GM19238 (cell line): ENCODE measurements around the gene UNKL.

Experiments used
- DNase-seq: peaks from one replicate; pipeline ENCODE4 v3.0.0; 2011; ENCODE audit warnings: low spot score; ENCODE audit not compliant: insufficient read length

Gene UNKL

DNA sequence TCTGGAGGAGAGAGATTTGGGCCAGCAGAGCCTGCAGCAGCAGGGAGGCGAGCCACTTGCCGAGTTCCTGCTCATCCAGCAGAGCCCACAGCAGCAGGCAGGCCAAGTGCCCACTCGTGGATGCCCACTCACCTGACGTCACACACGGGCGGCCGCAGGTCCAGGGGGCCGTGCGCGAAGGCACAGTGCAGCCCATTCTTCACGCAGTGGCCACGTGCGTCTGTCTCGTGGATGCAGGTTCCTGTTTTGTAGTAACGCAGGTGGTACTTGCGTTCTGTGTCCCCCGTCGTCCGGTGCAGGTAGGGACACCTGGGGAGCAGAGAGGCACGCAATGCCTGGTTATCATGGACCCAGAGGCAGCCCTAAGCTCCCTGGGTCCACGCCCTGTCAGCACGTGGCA lies 11.5 kb downstream of the UNKL start:
- no peak for DNase-seq

- DNase-seq: no peak
These were observed 12.7 kb downstream of the UNKL start for GRCh38 chr16:1401758-1402154.

GRCh38 chr16:1401061-1401757 lies 13.3 kb downstream of the UNKL start:
- no peak for DNase-seq

- no peak for DNase-seq
These were observed 15.5 kb downstream of the UNKL start for GRCh38 chr16:1398826-1399581.

DNA sequence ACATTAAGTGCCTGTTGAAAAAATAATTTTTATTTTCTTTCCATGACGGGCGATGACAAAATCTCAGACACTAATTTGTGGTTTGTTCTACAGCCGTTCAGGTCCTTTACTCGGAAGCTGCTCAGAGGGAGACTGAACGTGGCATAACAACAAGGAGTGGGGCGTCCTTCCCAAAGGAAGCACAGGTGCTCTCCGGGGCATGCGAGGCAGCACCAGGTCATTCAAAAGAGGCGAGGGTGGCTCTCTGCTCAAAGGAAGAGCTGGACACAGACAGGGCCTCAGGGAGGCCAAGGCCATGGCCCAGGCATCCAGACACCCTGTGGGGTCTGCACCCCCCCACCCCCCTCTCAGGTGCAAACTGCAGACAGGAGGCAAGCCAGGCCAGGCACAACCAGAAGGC lies 16.2 kb downstream of the UNKL start:
- DNase-seq: no peak

- DNase-seq: no peak
These were observed 16.7 kb downstream of the UNKL start for GRCh38 chr16:1397779-1398178.

- no peak for DNase-seq
These were observed 19.0 kb downstream of the UNKL start for GRCh38 chr16:1395444-1396031.

DNA sequence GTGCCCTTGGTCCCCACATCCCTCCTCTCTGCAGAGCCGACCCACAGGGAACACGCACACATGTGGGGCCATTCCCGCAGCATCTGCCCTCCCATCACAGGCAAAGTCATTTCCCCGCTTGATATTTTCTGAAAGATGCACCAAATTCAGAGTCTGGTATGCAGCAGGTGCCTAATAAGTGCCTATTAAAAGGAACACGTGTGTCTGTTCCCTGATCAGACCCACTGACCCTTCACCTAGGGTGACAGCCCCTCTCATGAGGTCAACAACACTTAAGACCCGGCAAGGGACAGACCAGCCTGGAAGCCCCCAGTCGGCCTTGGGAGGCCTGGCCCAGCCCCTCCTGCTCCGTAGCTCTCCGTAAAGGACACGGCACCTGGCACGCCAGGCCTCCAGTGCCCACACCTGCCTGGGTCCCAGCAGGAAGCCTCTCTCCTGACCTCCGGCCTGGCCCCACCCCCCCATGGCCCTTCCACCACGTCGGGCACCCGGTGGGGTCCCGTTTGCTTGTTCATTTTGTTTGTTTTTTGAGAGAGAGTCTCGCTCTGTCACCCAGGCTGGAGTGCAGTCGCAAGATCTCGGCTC lies 20.0 kb downstream of the UNKL start:
- no peak for DNase-seq

DNA sequence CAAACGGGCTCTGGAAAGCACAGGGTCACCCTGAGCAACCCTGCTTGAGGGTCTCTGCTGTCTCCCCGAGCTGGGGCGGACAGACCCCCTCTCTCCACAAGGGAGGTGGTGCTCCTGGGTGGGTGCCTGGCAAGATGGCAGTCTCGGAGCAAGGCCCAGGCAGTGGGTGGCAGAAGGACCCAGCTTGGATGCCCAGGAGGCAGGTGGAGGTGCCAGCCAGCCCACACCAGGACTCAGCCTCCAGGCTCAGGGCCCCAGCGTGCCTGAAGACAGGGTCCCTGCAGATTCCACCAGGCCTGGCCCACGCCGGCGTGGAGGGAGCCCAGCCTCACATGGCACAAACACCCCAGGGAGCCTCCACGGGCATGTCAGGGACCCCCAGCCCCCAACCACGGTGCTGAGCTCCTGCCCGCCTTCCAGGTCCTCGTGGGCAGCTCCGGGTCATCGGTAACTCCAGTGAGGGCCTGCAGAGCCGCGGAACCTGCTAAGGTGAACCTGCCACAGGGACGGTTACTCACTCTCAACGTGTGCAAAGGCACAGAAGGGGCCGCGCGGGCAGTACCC lies 20.8 kb downstream of the UNKL start:
- no peak for DNase-seq

DNA sequence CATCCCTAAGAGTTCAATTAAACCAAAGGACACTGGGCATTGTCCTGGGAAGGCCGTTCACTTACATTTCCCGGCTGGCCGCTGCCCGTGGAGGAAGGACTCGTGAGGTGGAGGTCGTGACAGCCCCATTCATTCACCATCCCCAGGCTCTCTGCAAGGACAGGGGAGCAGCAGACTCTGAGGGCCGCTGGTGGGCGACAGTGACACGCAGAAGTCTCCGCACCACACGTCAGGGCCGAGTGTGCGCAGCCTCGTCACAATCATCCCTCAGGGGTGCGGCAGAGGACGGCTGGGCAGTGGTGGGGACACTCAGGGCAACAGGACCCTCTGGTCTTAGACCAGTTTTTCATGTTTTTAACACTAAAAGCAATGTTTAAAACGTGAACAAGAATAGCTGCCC lies 21.7 kb downstream of the UNKL start:
- no peak for DNase-seq

GRCh38 chr16:1390239-1390779 lies 24.2 kb downstream of the UNKL start:
- DNase-seq: no peak

DNA sequence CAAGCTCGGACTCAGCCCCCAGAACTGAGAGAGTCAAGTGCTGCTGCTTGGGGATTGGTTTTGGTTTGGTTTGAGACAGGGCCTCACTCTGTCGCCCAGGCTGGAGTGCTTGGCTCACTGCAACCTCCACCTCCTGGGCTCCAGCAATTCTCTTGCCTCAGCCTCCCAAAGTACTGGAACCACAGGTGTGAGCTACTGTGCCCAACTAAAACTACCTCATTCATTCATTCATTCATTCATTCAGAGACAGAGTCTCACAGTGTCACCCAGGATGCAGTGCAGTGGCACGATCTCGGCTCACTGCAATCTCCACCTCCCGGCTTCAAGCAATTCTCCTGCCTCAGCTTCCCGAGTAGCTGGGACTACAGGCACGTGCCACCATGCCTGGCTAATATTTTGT lies 24.7 kb downstream of the UNKL start:
- no peak for DNase-seq

DNA sequence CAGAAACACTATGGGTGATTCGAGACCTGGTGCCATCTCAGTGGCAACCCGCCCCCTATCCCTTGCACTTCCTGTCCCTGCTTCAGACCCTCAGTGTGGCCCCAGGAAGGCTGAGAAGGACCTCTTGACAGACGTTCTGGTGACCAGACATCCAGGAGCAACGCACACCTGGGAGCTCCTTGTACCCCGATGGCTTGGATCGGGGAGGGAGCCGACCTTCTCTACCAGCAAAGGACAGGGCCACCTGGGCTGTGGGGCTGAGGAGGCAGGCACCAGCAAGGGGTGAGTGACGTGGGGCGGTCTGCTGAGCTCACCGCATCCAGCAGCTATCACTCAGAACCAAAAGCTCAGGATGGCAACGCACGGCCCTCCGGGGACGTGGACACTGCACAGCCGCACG lies 27.2 kb downstream of the UNKL start:
- no peak for DNase-seq

DNA sequence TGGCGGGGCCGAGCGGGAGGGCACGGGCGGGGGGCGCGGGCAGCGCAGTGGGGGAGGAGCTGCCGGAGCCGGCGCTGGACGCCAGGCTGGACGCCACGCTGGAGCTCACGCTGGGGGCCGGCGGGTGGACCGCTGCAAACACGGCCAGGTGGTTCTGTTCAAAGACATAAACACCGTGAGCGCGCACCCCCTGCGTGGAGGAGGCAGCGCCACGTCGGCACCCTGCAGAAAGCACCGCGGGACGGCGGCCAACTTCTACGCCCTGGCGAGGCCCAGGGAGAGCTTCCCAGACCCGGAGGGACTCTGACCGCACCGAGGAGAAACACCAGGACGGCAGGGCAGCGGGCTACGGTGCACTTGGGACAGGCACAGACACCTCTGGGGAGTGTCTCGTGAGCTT lies 29.3 kb downstream of the UNKL start:
- DNase-seq: no peak

DNA sequence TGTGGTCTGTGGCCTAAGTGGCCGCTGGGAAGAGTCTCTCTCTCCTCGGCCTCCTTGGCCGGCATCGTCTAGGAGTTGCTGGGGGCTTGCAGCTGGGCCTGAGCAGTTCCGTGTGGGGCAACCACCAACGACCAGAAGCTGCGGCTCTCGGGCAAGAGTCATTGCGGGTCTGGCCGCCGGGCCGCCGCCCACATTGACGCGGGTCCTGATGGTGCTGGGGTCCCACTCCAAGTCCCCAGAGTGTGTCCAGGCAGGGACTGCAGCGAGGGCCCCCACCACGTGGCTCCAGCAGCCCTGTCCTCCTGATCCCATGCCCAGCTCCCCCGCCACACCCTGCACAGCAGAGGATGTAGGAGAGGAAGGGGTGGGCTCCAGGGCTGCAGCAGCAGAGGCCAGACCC lies 30.9 kb downstream of the UNKL start:
- DNase-seq: no peak

DNA sequence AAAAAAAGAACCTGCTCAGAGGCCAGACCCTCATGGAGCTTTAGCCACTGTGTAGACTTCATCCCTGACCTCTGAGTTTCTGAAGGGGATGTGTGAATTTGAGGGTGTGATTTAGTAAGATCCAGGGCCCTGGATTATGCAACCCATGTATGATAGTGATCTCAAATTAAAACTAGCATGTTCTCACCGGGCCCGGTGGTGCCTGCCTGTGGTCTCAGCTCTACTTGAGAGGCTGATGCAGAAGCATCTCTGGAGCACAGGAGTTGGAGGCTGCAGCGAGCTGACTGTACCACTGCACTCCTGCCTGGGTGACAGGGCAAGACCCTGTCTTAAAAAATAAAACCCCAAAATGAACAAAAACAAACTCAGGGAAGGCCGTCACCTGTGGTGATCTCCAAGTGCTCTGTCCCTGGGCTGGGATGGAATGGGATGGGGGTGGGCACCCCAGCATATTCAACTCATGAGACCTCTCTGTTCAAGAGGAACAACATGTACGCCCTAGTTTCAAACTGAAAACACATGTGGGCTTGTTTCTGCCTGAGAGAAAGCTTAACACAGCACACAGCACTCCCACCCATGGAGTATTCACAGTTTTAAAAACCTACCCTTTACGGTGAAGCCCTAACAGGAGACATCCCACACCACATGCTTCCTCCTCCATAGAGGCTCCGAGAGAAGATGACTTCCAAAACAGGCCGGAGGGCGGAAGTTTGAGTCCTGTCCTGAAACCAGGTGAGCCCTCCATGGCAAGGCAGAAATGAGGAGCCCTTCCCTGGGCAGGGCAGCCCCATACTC lies 32.7 kb downstream of the UNKL start:
- DNase-seq: no peak

- DNase-seq: no peak
These were observed 34.3 kb downstream of the UNKL start for GRCh38 chr16:1380195-1380594.

DNA sequence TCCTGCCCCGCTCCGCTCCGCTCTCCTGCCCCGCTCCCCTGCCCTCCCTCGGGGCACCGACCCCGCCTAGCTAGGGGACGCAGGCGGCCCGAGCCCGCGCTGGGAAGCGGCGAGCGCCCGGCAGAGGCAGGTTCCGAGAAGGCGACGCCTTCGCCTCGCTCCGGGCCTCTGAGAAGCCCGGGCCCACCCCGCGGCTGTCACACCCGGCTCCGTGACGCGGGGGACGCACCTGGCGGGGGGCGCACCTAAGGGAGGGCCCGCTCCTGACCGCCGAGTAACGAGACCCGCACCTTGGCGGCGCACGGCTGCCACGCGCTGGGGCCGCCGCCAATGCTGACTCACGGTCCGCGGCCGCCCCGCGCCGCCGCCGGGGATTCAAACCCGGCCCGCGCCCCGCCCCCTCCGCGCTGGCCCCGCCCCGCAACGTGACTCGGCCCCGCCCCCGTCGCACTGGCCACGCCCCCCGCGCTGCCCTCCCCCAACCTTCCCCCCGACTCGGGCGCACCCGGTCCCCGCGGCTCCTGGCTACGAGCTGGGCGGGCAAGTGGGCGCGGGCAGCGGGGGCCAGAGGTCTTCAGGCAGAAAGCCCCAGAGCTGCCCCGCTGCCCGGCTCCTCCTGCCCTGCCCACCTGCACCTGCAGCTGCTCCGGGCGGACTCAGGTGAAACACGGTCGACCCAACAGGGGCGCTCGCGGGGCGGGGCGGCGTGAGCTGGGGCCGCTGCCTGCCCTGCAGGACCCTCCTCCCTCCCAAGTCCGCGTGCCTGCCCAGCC lies 35.0 kb downstream of the UNKL start:
- DNase-seq: peak; percentile 81

DNA sequence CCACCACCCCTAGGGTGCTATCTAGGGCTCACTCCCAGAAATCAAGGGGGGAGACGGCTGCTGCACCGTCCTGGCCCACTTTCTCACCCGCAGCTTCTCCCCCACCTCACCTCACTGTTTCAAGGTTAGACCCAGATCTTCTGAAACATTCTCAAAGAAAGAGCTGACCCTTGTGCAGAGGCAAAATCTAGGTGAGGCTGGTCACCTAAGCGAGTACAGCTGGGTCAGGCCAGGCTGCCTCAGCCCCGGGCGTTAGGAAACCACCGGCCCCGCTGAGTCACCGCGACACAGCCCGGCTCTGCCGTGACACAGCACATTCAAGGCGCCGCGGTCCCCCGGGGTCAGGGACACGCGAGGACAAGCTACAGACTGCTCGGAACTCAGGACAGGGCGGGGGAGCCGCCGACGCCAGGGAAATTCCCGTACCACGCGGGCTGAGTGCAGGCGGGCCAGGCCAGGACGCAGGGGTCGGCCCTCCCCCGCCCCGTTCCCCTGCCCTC lies 35.6 kb downstream of the UNKL start:
- peak; percentile 58 for DNase-seq
